AG20443 (cell line): ENCODE data around the gene AKT3.
"Not testable (repeated sequence)": the region's sequence is repeated elsewhere in the genome, so short reads cannot be mapped to it uniquely, and the experiment has no call there.

ENCODE experiments used
- DNase-seq: peaks from one replicate; pipeline ENCODE4 v3.0.0; 2012; ENCODE audit warnings: low spot score, mixed read lengths

Gene AKT3

DNA sequence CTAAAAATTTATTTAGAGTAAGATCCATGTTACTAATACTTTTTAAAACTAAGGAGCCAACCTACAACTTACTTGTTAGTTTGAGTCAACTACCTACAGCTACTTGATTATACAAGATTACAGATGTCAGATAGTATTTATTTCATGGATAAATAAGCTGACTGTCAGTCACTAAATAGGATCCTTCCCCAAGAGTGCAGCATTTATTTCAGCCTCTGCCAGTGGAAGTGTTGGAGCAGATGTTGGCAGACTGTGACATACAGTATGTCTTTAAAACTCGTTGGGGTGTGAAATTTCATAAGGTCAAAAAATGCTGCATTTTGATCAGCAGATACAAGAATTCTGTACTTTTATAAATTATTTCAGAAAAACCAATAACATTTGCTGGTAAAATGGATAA is 156.2 kb downstream of the AKT3 start:
- DNase-seq = no peak

DNA sequence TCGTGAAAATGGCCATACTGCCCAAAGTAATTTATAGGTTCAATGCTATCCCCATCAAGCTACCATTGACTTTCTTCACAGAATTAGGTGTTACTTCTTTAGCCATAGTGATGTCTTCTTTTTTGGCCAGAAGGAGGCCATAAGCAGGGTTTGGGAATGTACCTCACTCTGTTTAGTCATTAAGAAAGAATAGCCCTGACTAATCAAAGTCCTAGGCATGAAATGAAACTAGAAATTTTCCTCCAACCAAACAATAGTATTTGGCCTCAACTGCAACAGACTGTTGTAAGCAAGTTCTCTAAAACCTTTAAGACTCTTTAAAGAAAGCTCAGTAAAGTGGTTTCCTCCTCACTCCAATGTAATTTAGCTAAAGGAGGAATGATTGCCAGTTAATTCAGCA is 163.9 kb downstream of the AKT3 start:
- DNase-seq = no peak

DNA sequence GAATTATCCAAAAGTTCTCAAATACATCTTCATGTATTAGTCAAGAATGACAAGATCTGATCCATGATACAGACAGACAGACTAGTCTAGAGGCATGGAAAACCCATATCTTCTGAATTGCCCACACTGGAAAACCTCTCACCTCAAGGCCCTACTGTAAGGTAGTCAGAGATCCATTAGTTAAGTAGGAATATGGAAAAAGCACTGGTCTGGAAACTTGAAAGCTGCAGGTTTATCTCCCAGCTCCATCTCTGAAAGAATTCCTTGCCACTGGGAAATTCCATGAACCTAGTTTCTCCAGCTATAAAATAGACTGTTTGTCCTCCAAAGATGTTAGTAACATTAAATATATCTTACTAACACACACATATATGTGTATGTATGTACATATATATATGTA is 169.2 kb downstream of the AKT3 start:
- no peak for DNase-seq

DNA sequence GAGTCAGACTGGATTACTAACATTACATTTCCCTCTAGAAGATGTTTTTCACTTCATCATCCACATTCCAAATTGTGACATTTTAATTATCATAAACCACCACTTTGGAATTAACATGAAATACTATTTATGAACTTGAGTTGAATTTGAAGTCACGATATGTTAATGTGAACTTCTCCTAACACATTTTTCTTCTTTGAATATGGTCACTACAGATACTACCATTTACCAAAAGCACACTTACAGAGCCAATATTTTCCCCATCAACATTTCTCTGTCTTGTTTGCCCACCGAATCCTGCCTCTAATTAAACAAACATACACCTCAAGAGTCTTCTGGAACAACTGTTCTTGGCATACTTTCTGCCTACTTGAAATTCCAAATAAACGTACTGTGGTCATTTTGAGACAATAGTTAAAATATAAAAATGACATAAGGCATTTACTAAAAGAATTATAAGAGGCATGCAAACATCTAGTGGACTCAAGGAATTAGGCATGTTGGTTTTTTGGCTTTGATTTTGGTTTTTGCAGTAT is 177.4 kb downstream of the AKT3 start:
- no peak for DNase-seq

DNA sequence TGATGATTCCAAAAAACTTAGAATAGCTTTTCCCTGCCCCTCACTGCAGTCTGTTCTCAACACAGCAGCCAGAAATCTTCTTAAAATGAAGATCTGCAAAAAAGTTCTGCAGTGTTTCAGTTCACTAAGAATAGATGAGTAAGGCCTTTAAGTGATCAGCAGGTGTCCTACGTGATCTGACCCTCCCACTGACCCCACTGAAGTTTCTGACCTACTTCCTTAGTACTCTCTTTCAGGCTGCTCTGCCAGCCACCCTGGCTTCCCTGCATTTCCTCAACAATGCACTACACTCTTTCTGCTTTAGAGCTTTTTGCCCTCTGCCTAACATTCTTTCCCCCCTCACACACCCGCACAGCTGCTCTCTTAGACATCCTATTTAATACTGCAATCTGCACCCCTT is 182.5 kb downstream of the AKT3 start:
- no peak for DNase-seq

DNA sequence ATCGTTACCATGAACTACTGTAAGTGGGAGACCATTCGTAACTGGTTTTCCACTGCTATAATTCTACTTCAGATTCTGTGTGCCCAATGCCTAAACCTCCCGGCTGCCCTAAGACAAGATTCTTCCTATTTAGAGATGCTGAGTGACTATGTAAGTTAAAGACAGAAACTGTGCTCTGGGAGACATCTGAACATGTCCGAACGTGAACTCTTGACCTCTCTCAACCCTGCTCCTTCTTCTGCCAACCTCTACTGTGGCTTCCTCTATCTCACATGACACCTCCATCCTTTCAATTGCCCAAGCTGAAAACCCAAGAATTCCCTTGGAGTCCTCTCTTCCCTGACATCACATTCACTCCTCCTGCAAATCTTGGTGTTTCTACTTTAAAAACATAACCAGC is 182.9 kb downstream of the AKT3 start:
- no peak for DNase-seq

DNA sequence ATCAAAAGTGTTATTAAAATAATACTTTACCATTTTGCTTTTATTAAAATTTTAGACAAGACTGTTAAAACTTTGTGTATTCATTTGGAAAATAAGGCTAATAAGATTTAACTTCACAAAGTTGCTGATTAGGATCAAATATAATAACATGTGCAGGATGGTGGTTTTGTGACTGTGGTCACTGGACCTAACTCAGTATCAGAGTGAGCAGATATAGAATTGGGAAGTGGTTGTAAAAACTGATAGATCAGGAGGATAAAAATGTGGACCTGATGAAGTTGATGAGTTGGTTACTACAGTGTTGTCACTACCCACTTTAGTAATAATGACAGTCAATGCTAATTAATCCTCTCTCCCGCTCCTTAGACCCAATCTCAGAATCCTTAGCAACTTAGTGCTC is 186.4 kb downstream of the AKT3 start:
- no peak for DNase-seq

DNA sequence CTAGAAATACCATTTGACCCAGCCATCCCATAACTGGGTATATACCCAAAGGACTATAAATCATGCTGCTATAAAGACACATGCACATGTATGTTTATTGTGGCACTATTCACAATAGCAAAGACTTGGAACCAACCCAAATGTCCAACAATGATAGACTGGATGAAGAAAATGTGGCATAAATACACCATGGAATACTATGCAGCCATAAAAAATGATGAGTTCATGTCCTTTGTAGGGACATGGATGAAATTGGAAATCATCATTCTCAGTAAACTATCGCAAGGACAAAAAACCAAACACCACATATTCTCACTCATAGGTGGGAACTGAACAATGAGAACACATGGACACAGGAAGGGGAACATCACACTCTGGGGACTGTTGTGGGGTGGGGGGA is 187.9 kb downstream of the AKT3 start:
- not testable (repeated sequence) for DNase-seq

DNA sequence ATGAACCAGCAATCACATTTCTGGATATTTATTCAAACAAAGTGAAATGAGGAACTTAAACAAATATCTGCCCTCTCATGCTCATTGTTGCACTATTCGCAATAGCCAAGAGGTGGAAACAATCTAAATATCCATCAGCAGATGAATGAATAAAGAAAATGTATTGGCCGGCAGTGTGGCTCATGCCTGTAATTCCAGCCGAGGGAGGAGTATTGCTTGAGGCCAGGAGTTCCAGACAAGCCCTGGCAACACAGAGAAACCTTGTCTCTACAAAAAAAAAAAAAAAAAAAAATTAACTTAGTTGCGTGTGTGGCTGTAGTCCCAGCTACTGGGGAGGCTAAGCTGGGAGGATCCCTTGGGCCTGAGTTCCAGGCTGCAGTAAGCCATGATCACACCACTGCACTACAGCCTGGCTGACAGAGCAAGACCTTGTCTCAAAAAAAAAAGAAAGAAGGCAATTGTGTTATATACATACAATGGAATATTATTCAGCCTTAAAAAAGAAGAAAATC is 191.4 kb downstream of the AKT3 start:
- DNase-seq = no peak

DNA sequence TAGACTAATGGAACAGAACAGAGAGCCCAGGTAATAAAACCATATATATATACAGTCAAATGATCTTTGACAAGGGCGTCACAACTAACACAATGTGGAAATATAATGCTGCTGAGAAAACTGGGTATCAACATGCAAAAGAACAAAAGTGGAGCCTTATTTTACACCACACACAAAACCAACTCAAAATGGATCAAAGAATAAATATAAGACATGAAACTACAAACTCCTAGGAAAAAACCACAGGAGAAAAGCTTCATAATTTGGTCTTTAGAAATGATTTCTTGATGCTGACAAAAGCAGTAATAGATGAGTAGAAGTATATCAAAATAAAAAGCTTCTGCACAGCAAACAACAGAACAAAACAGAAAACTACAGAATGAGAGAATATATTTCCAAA is 192.2 kb downstream of the AKT3 start:
- DNase-seq = no peak

DNA sequence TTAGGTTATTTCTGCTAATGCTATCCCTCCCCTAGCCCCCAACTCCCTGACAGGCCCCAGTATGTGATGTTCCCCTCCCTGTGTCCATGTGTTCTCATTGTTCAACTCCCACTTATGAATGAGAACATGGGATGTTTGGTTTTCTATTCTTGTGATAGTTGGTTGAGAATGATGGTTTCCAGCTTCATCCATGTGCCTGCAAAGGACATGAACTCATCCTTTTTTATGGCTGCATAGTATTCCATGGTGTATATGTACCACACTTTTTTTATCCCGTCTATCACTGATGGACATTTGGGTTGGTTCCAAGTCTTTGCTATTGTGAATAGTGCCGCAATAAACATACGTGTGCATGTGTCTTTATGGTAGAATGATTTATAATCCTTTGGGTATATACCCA is 200.5 kb downstream of the AKT3 start:
- DNase-seq = not testable (repeated sequence)

DNA sequence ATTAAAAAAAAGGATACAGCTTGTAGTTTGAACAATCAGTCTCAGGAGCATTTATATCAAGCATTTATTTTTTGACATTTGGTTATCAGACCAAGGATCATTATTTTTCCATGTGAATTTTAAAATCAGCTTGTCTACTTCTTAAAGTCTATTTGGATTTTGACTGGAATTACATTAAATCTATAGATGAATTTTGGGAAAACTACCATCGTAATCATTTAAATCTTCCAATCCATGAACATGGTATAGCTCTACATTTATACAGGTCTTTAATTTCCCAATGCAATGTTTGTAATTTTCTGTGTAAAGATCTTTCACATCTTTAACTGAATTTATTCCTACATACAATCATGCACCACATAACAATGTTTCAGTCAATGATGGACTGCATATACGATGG is 203.2 kb downstream of the AKT3 start:
- DNase-seq = no peak

DNA sequence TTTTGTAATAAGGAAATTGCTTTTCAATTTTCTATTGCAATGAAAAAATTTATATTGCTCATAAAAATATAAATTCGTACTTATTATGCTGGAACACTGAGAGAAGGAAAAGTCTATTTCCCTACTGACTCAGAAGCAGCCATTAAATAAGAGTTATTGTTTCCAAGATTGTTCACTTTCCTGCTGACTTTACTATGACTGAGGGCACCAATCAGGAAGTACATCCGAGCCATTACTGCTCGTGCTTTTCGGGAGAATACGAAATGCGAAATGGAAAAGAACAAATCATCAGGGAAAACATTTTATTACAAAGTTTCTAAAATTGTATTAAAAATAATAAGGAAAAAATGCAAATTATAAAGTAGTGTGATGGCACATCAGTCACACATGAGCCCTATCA is 204.8 kb downstream of the AKT3 start:
- DNase-seq = no peak

DNA sequence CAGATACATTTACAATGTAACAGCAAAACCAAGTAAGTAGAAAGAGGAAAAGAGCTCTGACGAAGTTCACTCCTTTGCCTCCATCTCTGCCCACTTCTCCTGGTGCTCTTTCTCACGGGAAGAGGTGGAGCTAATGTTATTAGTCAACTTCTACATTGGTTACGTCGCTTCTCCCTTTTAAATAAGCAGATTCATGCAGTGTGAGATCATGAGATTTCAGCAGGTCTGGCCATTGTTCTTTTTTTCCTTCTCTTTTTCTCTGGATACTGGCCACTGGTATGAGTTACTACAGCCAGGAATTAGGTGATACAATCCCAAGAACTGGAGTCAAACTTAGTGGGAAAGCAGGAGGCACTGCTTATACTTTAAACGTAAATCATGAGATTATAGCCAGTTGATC is 207.1 kb downstream of the AKT3 start:
- DNase-seq = peak; percentile 12

DNA sequence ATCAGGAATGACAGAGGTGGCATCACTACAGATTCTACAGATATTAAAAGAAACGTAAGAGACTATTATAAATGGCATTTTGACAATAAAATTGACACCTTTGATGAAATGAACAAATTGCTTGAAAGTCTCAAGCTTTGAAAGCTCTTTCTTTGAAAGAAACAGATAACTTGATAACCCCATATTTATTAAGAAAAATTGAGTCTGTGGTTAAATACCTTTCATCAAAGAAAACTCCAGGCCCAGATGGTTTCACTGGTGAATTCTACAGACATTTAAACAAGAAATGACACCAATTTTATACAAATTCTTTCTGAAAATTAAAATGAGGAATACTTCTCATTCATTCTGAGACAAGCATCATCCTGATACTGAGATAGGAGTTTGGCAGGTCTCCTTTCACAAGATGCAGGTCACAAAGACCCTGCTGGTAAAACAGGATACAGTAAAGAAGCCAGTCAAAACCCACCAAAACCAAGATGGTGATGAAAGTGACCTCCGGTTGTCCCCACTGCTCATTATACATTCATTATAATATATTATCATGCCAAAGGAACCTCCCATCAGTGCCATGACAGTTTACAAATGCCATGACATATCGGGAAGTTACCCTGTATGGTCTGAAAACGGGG is 210.9 kb downstream of the AKT3 start:
- no peak for DNase-seq

DNA sequence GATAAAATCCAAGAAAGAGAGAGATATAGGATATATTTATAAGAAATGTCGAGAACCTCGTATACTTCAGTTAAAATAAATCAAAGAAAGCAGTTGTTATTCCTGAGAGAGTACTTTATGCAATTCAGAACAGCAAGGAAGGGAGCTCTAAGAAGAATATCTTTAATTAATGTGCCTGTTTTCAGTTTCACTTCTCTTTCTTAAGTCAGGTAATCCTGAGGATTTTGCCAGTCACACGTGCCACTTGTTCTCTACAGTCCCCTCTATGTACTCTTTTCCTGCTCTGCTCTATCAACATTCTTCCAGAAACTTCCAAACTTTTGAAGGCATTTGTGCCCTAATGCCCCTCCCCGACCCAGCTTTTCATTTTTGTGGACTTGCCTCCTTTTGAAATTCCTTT is 211.9 kb downstream of the AKT3 start:
- DNase-seq = no peak

DNA sequence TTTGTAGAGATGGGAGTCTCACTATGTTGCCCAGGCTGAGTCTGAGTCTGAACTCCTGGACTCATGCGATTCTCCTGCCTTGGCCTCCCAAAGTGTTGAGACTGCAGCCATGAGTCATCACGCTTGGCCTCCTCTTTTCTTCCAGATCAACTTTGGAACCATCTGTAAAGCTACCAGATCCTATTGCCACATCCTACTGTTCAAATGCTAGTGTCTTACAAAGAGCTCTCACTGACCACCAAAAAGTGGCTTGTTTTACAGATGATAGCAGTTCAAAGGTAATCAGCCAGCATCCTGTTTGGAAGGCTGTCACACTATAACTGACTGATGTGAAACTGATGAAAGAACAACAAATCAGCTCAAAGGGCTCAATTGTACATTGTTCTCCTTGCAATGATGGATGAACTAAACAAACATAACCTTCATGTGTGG is 221.6 kb downstream of the AKT3 start:
- DNase-seq = no peak

DNA sequence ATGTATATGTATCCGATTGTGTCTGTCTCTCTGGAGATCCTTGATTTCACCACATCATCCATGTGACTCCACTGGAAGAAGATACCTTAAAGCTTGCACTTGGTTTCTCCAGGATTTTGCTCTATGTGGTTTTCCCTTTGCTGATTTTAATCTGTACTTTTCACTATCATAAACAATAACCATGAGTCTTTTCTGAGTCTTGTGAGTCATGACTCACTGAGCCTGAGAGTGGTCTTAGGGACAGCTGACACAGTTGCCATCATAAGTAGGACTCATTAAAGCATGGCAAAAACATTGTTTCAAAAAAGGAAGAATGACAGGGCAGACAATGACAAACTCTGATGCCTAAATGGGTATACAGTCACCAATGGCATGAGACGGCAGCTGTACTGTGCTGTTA is 226.2 kb downstream of the AKT3 start:
- DNase-seq = no peak

DNA sequence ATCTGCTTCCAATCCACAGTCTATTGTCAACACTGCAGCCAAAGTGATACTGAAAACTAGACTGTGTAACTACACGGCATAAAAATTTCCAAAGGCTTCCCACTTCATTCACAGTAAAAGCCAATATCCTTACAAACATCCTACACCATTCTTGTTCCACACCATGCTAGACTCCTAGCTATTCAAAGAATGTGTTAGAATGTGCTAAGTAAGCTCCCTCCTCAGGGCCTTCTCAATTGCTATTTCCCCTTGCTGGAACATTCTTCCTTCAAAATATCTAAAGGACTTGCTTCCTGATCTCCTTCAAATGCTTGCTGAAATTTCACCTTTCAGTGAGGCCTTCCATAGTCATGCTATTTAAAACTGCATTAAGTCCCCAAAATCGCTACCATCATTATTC is 228.1 kb downstream of the AKT3 start:
- DNase-seq = no peak

DNA sequence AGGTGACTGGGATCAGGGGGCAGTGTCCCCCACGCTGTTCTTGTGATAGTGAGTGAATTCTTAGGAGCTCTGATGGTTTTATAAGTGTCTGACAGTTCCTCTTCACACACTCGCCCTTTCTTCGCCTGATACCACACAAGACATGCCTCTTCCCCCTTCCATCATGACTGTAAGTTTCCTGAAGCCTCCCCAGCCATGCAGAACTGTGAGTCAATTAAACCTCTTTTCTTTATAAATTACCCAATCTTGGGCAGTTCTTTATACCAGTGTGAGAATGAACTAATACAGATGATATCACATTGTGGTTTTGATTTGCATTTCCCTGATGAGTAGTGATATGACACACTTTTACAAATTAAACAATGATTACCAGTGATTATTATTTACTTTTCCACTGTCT is 229.9 kb downstream of the AKT3 start:
- DNase-seq = no peak

DNA sequence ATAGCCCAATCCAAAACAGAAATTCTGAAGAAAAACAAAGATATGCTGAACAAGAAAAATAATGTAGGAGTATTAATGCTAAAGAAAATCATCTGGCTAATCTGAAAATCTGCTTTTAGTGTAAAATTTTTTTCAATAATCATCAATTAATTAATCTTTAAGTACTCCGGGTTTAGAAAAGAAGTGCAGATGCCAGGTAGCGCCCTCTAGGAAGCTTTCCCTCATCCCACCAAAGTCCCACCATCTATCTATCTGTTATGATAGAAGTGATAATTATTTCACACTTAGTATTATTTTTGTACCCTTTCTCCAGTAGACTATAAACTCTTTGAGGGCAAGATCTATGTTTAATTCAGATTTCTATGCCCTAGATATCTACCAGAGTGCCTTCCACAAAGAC is 240.3 kb downstream of the AKT3 start:
- no peak for DNase-seq

DNA sequence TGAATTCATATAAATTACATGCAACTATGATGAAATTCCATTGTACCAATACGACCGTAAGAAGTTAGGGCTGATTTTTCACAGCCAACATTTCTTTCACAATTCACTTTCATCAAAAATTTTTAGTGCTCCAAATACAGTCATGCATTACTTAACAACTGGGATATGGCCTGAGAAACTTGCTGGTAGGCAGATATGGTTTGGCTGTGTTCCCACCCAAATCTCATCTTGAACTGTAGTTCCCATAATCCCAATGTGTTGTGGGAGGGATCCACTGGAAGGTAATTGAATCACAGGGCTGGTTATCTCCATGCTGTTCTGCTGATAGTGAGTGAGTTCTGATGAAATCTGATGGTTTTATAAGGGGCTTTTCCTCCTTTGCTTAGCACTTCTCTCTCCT is 244.4 kb downstream of the AKT3 start:
- DNase-seq = no peak

DNA sequence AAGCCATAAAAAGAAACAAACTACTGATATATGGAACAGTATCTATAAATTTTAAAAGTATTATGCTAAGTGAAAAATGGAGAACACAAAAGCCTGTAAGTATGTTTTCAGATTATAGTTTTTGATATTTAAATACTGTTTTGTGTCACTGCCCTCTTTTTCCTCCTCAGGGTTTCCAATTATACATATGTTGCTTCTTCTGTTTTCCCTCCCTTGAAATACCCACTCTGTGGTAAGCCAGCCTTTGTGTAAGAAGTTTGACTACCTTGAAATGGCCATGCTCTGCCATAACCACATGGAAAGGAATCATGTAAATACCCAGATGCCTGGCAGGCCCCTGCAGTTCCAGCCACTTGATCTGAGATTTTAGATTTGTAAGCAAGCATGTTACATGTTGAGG is 248.3 kb downstream of the AKT3 start:
- DNase-seq = no peak

DNA sequence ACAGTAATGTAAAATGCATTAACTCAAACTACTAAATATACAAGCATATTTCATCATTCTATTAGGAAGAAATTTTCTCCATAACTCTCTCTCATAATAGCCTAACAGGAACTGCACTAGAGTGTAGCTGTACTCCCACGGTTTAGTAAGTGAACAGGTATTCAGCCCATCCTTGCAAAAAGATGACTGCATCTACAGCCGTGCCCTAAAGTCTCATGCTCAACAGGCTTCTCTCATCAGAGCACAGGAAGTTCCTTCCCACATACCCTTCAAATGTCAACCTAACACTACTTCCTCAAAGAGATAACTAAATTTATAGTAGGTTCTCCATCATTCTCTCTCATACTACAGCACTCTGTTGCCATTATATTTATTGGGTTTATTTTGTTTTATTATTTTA is 251.6 kb downstream of the AKT3 start:
- DNase-seq = peak; percentile 35
